Transverse colon (tissue), 4 donors: ENCODE measurements around the gene SEMA3C. TPM values are rescaled to one million over a fixed set of nuclear protein-coding genes. Genes with fewer than 3 reads are reported as not detected.

Experiments
- DNase-seq: peaks from one replicate; pipeline ENCODE4 v3.0.0-alpha.2; 2019
- H3K27ac ChIP-seq, 4 donors: fragments of 200-600 bp; sonication (generic); 2 replicates each; pipeline ENCODE4 v1.5.1; 2016 to 2018; ENCODE audit warnings: inconsistent platforms in 4 of 4
- H3K27me3 ChIP-seq: fragments of 200-600 bp; sonication (generic); 2 replicates; pipeline ENCODE4 v1.5.1; 2017; ENCODE audit warnings: inconsistent platforms
- H3K36me3 ChIP-seq, 4 donors: fragments of 200-600 bp; sonication (generic); 2 replicates each; pipeline ENCODE4 v1.5.1; 2017 to 2019; ENCODE audit warnings: inconsistent platforms in 4 of 4
- H3K4me1 ChIP-seq, 4 donors: fragments of 200-600 bp; sonication (generic); 2 replicates each; pipeline ENCODE4 v1.5.1; 2017 to 2020; ENCODE audit warnings: inconsistent platforms in 4 of 4
- H3K4me3 ChIP-seq, 4 donors: fragments of 200-600 bp; sonication (generic); 1 replicate in 1 of 4; 2 replicates in 3 of 4; pipeline versions ENCODE4 v1.5.1 to v1.6.1; 2017 to 2019; ENCODE audit warnings: inconsistent platforms in 4 of 4
- H3K9me3 ChIP-seq, 2 donors: fragments of 200-600 bp; sonication (generic); 2 replicates each; pipeline ENCODE4 v1.5.1; 2017 to 2019; ENCODE audit warnings: inconsistent platforms in 2 of 2
- CTCF ChIP-seq, 5 experiments: fragments of 200-600 bp in 3 of 5; fragments of 450-650 bp in 2 of 5; sonication (generic) in 3 of 5; IDR thresholded peaks; 1 replicate in 2 of 5; 2 replicates in 3 of 5; pipeline ENCODE4 v1.5.1; 2016 to 2017; ENCODE audit warnings: antibody characterized with exemption in 5 of 5, inconsistent platforms in 3 of 5, mild to moderate bottlenecking in 2 of 5, moderate library complexity in 1 of 5
- POLR2A ChIP-seq: fragments of 450-650 bp; IDR thresholded peaks from one replicate; pipeline ENCODE4 v1.6.1; 2016; ENCODE audit warnings: antibody characterized with exemption, mild to moderate bottlenecking, moderate library complexity
- WGBS, 2 donors: methylation state at CpG; one replicate each; pipeline ENCODE4 v1.1.5; 2018; ENCODE audit warnings: low coverage in 1 of 2; 5-methylcytosine and 5-hydroxymethylcytosine counted together
- in situ Hi-C, 4 donors: fragments of 200-750 bp; cut with MboI; loops; one replicate each; pipeline versions ENCODE4 v1.15.0 to v1.15.1; 2017; ENCODE audit warnings: low sequenced_read_pairs in 3 of 4, low pct_ligation_motif_present in 1 of 4, low pct_unique_long_range_greater_than_20kb in 1 of 4
- intact Hi-C: fragments of 100-400 bp; cut with DNase I; formaldehyde crosslinking; loops from one replicate; pipeline ENCODE4 v1.15.1; 2023; ENCODE audit warnings: low total_unique reads
- total RNA-seq, 4 donors: library from RNA; depleted of rRNA; stranded (reverse); fragments of >200 nt; gene quantifications; one replicate each; pipeline ENCODE4 v1.1.0, GENCODE V29; 2016

SEMA3C gene
- total RNA-seq, 4 donors from 2014 or later: 34.0 to 83.8 (median 79.9) TPM

DNA sequence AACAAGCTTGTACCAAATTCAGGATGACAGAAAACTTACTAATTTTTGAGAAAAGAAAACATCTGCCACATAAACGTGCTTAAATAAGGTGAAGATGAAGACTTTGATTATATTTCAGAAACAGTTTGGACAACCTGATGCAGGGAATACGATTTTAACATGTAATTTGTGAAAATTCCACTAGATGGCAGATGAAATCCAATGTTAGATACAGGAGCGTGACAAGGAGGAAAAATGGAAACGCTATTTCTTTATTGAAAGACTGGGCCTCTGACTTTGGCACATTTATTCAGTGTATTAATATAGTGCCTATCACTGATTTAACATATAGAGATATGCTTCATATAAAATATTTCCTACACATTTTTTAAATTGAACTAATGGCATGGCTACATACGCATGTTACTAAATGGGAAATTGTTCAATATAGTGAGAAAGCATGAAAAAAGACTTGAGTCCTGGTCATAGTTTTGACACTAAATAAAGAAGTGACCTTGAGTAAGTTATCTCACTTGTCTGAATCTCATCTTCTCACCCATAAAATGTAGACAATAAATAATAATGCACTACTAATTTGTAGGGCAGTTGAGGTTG lies 219.7 kb downstream of the SEMA3C start:
- Histone ChIP-seq H3K9me3 (peaks cover 0 to 2% of the 10 kb centered on the region in 2 donors), H3K36me3 (no peaks in the 10 kb centered on the region), H3K27ac (peak overlapping the region in 1 of 4 donors; percentile 45), H3K4me1 (peaks cover 0 to 11% (median 4%) of the 10 kb centered on the region in 4 donors), H3K27me3 (no peaks in the 10 kb centered on the region), H3K4me3 (no peak overlapping the region)
- TF ChIP-seq CTCF (IDR thresholded peaks at IDR 0.05): peak; percentile 61 to 83 (median 68)
- no peak for TF ChIP-seq POLR2A
- 16 to 19% methylated on average over 5 of the region's 5 CpGs for WGBS, 2 donors
- intact Hi-C loops (no loop called here), in situ Hi-C loops (loop anchor here in 2 of 4 donors (25.0 kb wide), 2 partner anchors 563 to 763 kb away; no protein-coding TSS in a partner anchor)
- no peak for DNase-seq
